Lower leg skin (tissue), 3 donors: ENCODE data around the gene CHEK1.

ENCODE experiments used
- POLR2A ChIP-seq, 2 donors: fragments of 450-650 bp; IDR thresholded peaks; one replicate each; pipeline ENCODE4 v1.6.1; 2016 to 2017; ENCODE audit warnings: antibody characterized with exemption in 2 of 2, mild to moderate bottlenecking in 1 of 2, moderate library complexity in 1 of 2
- TF ChIP-seq, protein P1 (sequence below), 3 donors: fragments of 450-650 bp; IDR thresholded peaks; one replicate each; pipeline ENCODE4 v1.5.1; 2016; ENCODE audit warnings: antibody characterized with exemption in 3 of 3, mild to moderate bottlenecking in 3 of 3, moderate library complexity in 2 of 3

DNA sequence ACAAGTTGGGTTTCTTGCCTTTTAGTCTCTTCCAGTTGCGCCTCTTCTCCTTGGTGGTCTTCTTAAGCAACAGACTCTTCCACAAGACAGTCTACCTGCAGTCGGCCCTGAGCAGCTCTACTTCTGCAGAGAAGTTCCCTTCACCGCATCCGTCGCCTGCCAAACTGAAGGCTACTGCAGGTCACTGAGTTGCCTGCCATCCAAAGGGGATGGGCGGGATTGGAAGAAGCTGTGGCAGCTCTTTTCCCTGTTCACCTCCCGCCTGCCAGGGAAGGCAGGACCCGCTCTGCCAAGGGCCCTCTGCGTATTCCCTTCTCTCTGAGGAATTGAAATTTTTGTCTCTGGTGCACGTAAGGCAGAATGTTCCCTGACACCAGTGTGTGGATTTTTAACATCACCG, 41.5 kb upstream of the CHEK1 start:
- TF ChIP-seq, protein P1, sequence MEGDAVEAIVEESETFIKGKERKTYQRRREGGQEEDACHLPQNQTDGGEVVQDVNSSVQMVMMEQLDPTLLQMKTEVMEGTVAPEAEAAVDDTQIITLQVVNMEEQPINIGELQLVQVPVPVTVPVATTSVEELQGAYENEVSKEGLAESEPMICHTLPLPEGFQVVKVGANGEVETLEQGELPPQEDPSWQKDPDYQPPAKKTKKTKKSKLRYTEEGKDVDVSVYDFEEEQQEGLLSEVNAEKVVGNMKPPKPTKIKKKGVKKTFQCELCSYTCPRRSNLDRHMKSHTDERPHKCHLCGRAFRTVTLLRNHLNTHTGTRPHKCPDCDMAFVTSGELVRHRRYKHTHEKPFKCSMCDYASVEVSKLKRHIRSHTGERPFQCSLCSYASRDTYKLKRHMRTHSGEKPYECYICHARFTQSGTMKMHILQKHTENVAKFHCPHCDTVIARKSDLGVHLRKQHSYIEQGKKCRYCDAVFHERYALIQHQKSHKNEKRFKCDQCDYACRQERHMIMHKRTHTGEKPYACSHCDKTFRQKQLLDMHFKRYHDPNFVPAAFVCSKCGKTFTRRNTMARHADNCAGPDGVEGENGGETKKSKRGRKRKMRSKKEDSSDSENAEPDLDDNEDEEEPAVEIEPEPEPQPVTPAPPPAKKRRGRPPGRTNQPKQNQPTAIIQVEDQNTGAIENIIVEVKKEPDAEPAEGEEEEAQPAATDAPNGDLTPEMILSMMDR (IDR thresholded peaks at IDR 0.05): no peak
- TF ChIP-seq POLR2A (IDR thresholded peaks at IDR 0.05): no peak
